ENCODE results near the gene PPIF. TPM values are rescaled to one million over a fixed set of nuclear protein-coding genes. Genes with fewer than 3 reads are reported as not detected.

PPIF gene
- 100 to 1,000 TPM in 1 of 4 donors, 10 to 100 TPM in 3; 37.2 to 149 (median 51.6) TPM for total RNA-seq

- intact Hi-C loops (cut with DNase I; ENCODE audit: low total_unique reads) (no loop called here), in situ Hi-C loops (cut with MboI; ENCODE audit: low pct_ligation_motif_present in 1 of 4, low pct_unique_long_range_greater_than_20kb in 1 of 4, low sequenced_read_pairs in 3 of 4) (no loop called here)
- Histone ChIP-seq H3K27ac (peak within 1 kb of the TSS; percentile 91 to 96 (median 92)), H3K36me3 (peaks cover 0 to 24% (median 11%) of the 10 kb centered on the region in 4 donors), H3K4me1 (peaks cover 4 to 23% (median 16%) of the 10 kb centered on the region in 4 donors), H3K9me3 (no peaks in the 10 kb centered on the region), H3K4me3 (peak within 1 kb of the TSS; percentile 55 to 91 (median 65)), H3K27me3 (no peaks in the 10 kb centered on the region)
- WGBS, 2 donors (ENCODE audit: low coverage in 1 of 2) = 0 to 1% methylated on average over 1 to 61 of the region's 77 CpGs
- TF ChIP-seq CTCF (IDR thresholded peaks at IDR 0.05) (peak; percentile 97 to 99 (median 99)), EP300 (IDR thresholded peaks at IDR 0.05; ENCODE audit: low read depth) (no peak), POLR2A (IDR thresholded peaks at IDR 0.05) (peak; percentile 70), POLR2AphosphoS5 (IDR thresholded peaks at IDR 0.05) (peak; percentile 74 to 93 (median 91))
- DNase-seq = peak; percentile 96
Measured at GRCh38 chr10:79347226-79347893, at the start of gene PPIF. Gene PPIF (plus strand): TSS chr10:79347469. CDS start chr10:79347549, 80 bp downstream.

DNA sequence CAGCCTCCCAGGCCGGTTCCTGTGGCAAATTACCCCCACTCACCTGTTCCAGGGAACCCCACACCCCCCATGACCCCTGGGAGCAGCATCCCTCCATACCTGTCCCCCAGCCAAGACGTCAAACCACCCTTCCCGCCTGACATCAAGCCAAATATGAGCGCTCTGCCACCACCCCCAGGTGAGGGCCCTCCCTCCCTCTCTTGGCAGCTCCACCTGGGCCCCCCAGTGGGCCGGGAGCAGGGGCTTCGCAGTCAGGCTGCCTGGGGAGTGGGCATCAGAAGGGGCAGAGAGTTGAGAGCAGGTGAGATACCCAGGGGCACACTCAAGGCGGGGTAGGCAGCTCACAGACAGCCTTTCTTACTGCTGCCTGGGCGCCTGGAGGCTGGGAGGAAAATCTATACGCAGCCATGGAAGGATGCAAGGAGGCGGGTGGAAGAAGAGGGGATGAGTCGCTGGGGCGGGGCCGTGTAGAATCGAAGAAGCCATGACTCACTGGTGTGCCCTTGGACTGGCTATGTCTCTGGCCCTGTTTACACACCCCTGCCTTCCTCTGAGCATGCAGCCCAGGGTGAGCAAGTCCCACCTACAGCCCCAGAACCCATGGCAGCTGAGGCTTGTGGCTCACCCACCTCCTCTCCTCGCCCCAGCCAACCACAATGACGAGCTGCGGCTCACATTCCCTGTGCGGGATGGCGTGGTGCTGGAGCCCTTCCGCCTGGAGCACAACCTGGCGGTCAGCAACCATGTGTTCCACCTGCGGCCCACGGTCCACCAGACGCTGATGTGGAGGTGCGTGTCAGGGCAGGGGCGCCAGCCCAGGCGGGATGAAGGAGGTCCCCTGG, 48.6 kb upstream of the PPIF start:
- Histone ChIP-seq H3K27me3 (no peaks in the 10 kb centered on the region), H3K9me3 (no peaks in the 10 kb centered on the region), H3K4me1 (peaks cover 0 to 9% (median 4%) of the 10 kb centered on the region in 4 donors), H3K27ac (peak overlapping the region; percentile 29 to 56 (median 52)), H3K4me3 (no peak overlapping the region), H3K36me3 (peaks cover 0 to 63% (median 15%) of the 10 kb centered on the region in 4 donors)
- intact Hi-C loops (cut with DNase I; ENCODE audit: low total_unique reads) (no loop called here), in situ Hi-C loops (cut with MboI; ENCODE audit: low pct_ligation_motif_present in 1 of 4, low pct_unique_long_range_greater_than_20kb in 1 of 4, low sequenced_read_pairs in 3 of 4) (no loop called here)
- DNase-seq = peak; percentile 70
- TF ChIP-seq POLR2A (IDR thresholded peaks at IDR 0.05) = no peak
- TF ChIP-seq POLR2AphosphoS5 (IDR thresholded peaks at IDR 0.05) = peak in 2 of 3 donors; percentile 8 to 9
- WGBS, 2 donors (ENCODE audit: low coverage in 1 of 2) = 78 to 83% methylated on average over 8 to 24 of the region's 27 CpGs

- Histone ChIP-seq H3K36me3 (peaks cover 0 to 67% (median 20%) of the 10 kb centered on the region in 4 donors), H3K9me3 (no peaks in the 10 kb centered on the region), H3K27me3 (no peaks in the 10 kb centered on the region), H3K4me3 (no peak overlapping the region), H3K4me1 (peaks cover 0 to 9% (median 2%) of the 10 kb centered on the region in 4 donors), H3K27ac (peak overlapping the region; percentile 15 to 56 (median 40))
- 83 to 94% methylated on average over 3 to 13 of the region's 13 CpGs for WGBS, 2 donors (ENCODE audit: low coverage in 1 of 2)
- intact Hi-C loops (cut with DNase I; ENCODE audit: low total_unique reads) (no loop called here), in situ Hi-C loops (cut with MboI; ENCODE audit: low pct_ligation_motif_present in 1 of 4, low pct_unique_long_range_greater_than_20kb in 1 of 4, low sequenced_read_pairs in 3 of 4) (no loop called here)
- TF ChIP-seq CTCF (IDR thresholded peaks at IDR 0.05) (no peak), POLR2AphosphoS5 (IDR thresholded peaks at IDR 0.05) (peak in 1 of 3 donors; percentile 15)
- no peak for DNase-seq
Measured at GRCh38 chr10:79299397-79300241, 47.6 kb upstream of the PPIF start.

- no peak for DNase-seq
- Histone ChIP-seq H3K4me1 (peaks cover 0 to 5% (median 0%) of the 10 kb centered on the region in 4 donors), H3K4me3 (no peak overlapping the region), H3K27ac (no peak overlapping the region), H3K36me3 (peaks cover 0 to 69% (median 24%) of the 10 kb centered on the region in 4 donors), H3K27me3 (no peaks in the 10 kb centered on the region), H3K9me3 (no peaks in the 10 kb centered on the region)
- TF ChIP-seq POLR2AphosphoS5 (IDR thresholded peaks at IDR 0.05) (no peak), EP300 (IDR thresholded peaks at IDR 0.05; ENCODE audit: low read depth) (no peak), CTCF (IDR thresholded peaks at IDR 0.05) (no peak), POLR2A (IDR thresholded peaks at IDR 0.05) (no peak)
- intact Hi-C loops (cut with DNase I; ENCODE audit: low total_unique reads) = no loop called here
- in situ Hi-C loops (cut with MboI; ENCODE audit: low pct_ligation_motif_present in 1 of 4, low pct_unique_long_range_greater_than_20kb in 1 of 4, low sequenced_read_pairs in 3 of 4) = no loop called here
- WGBS, 2 donors (ENCODE audit: low coverage in 1 of 2) = 92% methylated on average over 24 of the region's 24 CpGs; no CpG with 5 or more reads in 1 of the 2 donors
Measured at GRCh38 chr10:79300711-79301110, 46.6 kb upstream of the PPIF start.

Measured in transverse colon (tissue), 4 donors.